Skin epidermis (tissue), 12 donors: ENCODE data around the gene TACC2.
A peak's percentile ranks its signal among the peaks of the same experiment; 100 is the strongest.

Experiments
- H3K27ac ChIP-seq, 21 experiments: fragments of 200-600 bp; sonication (generic) in 11 of 21; one replicate each; pipeline ENCODE4 v1.5.0; 2020; ENCODE audit warnings: mild to moderate bottlenecking in 3 of 21, inconsistent platforms in 2 of 21, moderate library complexity in 2 of 21
- H3K4me3 ChIP-seq, 7 experiments: fragments of 200-600 bp; sonication (generic) in 2 of 7; one replicate each; pipeline ENCODE4 v1.5.0; 2020; ENCODE audit warnings: inconsistent platforms in 2 of 7, mild to moderate bottlenecking in 2 of 7, moderate library complexity in 1 of 7

Gene TACC2

DNA sequence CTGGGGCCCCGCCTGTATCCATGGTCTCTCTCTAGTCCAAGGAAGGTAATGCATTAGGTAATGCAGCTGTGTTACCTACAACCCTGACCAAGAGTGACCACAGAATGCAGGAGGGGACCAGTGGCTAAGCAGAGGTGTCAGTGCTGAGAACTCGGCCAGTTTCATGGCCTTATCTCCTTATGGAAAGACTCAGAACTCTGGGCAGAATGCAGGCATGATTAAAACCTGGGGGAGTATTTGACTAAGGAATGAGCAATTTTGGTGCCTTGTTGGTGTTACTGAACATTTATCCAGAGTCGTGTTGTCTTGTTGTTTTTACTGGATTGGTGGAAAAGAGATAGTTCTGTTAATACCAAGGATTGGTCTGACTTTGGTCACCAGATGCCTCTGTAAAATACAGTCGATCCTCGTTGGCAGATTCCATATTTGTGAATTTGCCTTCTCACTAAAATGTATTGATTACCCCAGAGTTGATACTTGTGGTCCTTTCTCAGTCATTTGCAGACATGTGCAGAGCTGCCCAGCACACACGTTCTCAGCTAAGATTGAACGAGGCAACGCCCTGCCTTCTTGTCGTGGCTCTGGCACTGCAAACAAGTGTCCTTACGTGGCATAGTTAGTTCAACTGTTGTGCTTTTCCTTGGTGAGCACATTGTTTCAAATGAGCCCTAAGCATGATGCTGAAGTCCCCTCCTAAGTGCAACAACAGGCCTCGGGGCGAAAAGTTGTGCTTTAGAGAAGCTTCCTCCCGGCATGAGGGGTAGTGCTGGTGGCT, 146.5 kb downstream of the TACC2 start:
- H3K4me3 ChIP-seq: no peak overlapping the region
- H3K27ac ChIP-seq: no peak overlapping the region

DNA sequence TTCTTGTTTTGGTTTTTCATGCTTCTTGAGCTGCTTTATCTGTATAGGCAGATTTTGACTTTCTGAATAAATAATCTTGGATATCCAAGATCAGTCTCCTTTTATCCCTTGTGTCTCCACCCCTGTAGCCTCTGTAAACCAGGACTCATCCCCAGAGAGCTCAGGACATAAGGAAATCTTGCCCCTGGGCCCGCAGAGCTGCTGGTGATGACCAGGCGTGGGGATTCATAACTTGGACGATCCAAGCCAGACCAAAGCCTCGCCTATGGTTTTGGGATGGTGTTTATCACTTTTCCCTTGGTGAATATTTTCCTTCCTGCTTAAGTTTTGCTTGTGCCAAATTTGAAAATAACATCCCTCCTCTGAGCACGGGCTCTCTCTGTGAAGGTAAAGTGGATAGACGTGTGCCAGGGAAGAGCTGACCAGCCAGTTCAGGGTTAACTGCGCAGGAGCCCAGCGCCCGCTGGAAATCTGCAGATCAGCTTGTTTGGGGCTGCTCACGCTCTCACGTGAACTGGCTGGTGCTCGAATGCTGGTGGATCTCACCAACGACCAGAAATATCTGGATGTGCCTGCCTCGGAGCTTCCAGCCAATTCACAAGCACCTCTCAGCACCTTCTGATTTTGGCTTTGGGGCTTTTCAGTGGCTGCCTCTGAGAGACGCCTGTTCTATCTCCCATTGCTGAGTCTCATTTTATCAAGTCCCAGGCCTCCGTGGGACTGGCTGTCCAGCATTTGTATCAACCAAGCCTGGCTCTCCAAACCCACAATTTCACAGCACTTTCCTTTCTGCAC, 150.1 kb downstream of the TACC2 start:
- Histone ChIP-seq H3K4me3 (no peak overlapping the region), H3K27ac (peak overlapping the region in 5 of 21 experiments; percentile 14 to 61 (median 35))

- Histone ChIP-seq H3K27ac (peak overlapping the region in 5 of 21 experiments; percentile 25 to 61 (median 56)), H3K4me3 (no peak overlapping the region)
Measured at GRCh38 chr10:122139627-122140170, 150.7 kb downstream of the TACC2 start.

- Histone ChIP-seq H3K27ac (peak overlapping the region in 15 of 21 experiments; percentile 4 to 65 (median 55)), H3K4me3 (no peak overlapping the region)
Measured at GRCh38 chr10:122140461-122140902, 151.5 kb downstream of the TACC2 start.

GRCh38 chr10:122140941-122141623, 152.1 kb downstream of the TACC2 start:
- Histone ChIP-seq H3K4me3 (no peak overlapping the region), H3K27ac (peak overlapping the region in 14 of 21 experiments; percentile 4 to 67 (median 54))

- Histone ChIP-seq H3K27ac (peak overlapping the region in 9 of 21 experiments; percentile 11 to 65 (median 54)), H3K4me3 (no peak overlapping the region)
Measured at GRCh38 chr10:122141821-122142640, 153.1 kb downstream of the TACC2 start.

DNA sequence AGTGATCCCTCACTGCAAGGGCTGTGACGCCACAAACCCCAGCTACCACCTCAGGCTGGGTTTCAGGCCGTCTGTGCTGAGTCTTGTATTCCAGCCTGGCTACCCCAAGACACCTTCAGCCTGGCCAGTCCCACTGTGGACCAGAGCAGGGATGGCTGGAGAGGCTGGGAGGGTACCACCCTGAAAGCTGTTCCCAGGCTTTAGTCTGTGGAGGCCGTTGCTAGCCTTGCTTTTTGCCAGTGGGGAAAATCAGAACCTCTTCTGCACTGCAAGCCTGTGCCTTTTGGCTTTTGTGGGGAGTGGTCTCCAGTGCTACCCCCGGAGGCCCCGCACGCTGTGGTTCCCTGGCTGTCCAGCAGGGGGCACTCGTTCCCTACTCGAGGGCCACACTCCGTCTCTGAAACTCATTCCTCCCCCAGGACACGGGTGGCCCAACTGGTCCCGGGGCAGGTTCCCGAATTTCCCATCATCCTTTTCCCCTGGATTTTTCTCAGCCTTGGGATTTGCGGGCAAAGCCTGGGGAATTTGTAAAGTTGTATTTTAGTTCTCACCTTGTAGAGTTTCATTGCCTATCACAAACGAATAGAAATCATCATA, 153.8 kb downstream of the TACC2 start:
- no peak overlapping the region for H3K4me3 ChIP-seq
- H3K27ac ChIP-seq: peak overlapping the region in 7 of 21 experiments; percentile 36 to 65 (median 53)

GRCh38 chr10:122143238-122143841, 154.4 kb downstream of the TACC2 start:
- Histone ChIP-seq H3K4me3 (no peak overlapping the region), H3K27ac (peak overlapping the region in 1 of 21 experiments; percentile 34)

DNA sequence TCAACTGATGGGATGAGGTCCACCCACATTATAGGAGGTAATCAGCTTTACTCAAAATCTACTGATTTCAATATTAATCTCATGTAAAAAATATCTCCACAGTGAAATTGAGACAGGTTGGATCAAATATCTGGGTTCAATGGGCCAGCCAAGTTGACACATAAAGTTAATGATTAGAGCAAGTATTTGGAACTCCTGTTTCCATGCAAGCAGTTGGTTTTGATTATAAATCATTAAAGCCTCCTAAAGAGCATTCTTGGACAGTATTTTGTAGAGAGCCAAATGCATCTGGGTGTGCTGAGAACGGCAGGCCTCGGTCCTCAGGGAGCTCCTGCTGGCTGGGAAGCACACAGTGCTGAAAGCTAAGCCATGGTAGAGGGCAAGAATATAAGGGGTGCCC, 155.2 kb downstream of the TACC2 start:
- Histone ChIP-seq H3K27ac (no peak overlapping the region), H3K4me3 (no peak overlapping the region)

DNA sequence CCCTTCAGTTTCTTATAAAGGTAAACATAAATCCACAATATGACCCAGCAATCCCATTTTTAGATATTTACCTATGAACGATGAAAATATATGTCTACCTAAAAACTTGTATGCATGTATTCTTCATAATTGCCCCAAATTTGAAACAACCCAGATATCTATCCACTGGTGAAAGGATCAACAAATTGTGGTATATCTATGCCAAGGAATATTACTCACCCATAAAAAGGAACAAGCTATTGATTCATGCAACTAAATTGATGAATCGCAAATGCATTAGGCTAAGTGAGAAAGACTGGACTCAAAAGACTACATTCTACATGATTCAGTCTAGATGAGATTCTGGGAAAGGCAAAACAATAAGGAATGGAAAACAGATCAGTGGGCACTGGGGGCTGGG, 156.2 kb downstream of the TACC2 start:
- H3K27ac ChIP-seq: no peak overlapping the region
- no peak overlapping the region for H3K4me3 ChIP-seq

DNA sequence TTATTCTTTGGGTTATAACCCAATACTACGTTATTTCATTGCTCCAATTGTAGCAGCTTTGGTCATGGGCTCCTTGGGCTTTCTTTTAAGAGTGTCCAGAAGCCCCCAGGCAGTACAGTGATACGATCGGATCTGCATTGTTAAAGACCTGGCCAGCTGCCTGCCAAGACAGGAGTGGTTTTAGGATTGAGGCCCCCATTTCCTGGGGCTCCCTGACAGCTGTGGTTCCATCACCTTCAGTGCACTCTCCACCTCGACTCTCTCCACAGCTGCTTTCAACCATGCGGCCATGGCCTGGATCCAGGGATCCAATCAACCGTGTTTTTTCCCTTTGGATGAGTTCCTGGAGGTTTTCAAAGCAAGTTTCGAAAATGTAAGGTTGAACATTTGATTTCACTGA, 158.7 kb downstream of the TACC2 start:
- peak overlapping the region in 2 of 21 experiments; percentile 44 to 88 for H3K27ac ChIP-seq
- H3K4me3 ChIP-seq: no peak overlapping the region

GRCh38 chr10:122148876-122149560, 160.1 kb downstream of the TACC2 start:
- no peak overlapping the region for H3K4me3 ChIP-seq
- H3K27ac ChIP-seq: peak overlapping the region in 15 of 21 experiments; percentile 4 to 88 (median 44)

DNA sequence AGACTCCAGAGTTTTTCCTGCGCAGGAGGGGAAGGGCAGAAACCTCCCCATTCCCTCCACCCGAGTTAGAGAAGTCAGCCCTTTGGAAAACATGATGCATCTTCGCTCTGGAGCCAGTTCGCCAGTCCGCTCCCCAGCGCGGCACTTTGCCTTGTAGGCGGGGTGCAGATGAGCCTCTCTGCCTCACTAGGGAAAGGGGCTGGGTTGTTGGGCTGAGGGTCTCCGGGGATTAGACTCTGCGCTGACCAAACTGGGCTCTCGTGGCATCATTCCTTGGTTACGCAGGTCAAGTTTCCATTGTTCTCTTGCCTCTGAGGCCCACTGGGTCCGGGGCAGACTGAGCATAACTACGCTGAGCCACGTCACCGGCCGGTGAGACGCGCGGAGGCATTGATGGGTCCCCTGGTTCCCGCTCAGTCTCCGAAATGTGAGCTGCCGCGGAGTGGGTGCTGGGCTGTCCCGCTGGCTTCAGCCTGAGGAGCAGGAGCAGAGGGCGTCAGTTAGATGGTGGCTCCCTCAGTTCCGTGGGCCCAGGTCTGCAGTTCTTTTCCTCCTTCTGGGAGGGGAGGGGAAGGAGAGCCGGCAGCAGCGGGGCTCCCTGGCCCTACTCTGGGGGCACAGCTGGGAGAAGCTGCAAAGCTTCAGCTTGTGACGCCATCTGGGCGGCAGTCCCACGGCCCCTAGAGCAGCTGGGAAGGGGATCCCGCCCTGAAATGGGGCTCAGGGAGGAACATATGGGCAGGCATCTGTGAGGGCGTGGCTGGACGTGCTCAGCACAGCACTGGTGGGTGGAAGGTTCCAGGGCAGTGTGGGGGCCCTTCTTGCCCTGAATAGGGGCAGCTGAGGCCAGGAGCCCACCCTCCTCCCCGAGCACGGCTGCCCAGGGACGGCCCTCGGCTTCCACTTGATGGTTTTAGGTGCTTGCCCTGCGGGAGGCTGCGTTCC, 160.9 kb downstream of the TACC2 start:
- Histone ChIP-seq H3K27ac (peak overlapping the region in 12 of 21 experiments; percentile 8 to 88 (median 46)), H3K4me3 (no peak overlapping the region)

GRCh38 chr10:122151121-122151694, 162.2 kb downstream of the TACC2 start:
- Histone ChIP-seq H3K4me3 (no peak overlapping the region), H3K27ac (peak overlapping the region in 2 of 21 experiments; percentile 55 to 72)

DNA sequence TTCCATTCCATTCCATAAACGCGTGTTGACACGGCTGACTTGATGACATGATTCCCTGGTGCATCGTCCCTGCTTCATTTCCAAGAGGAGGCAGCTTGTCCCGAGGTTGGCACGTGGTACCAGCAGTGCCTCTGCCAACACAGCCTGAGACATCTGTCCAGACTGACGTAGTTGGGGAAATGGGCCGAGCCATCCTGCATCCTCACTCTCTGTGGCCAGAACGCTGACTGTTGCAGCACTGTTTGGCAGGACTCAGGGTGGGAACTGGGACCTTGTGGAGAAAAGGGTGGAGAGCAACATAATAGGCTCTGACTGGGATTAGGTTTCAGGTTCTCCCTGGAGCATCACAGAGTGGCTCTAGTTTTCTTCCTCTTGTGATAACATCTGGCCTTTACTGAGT, 163.6 kb downstream of the TACC2 start:
- Histone ChIP-seq H3K4me3 (no peak overlapping the region), H3K27ac (peak overlapping the region in 3 of 21 experiments; percentile 50 to 78 (median 55))

- Histone ChIP-seq H3K27ac (peak overlapping the region in 9 of 21 experiments; percentile 14 to 78 (median 34)), H3K4me3 (no peak overlapping the region)
Measured at GRCh38 chr10:122154031-122154544, 165.1 kb downstream of the TACC2 start.
